HCT116 (cell line): ENCODE data around the gene PAQR7. TPM values are rescaled to one million over a fixed set of nuclear protein-coding genes. Genes with fewer than 3 reads are reported as not detected.

Experiments used
- ATAC-seq: fragments of 200-7000 bp; cut with Tn5 transposase; 2 replicates; pipeline ENCODE4 v1.9.1; 2020; ENCODE audit warnings: mild to moderate bottlenecking, moderate library complexity
- BruUV-seq: library from RNA; stranded (reverse); fragments of 400-500 nt; replicated peaks from 2 replicates; lab custom pipeline; 2021; lab: Mats Ljungman, UMichigan
- CTCF ChIA-PET: fragments of 300-600 bp; sonication (Branson Sonifier 250); formaldehyde crosslinking; loops from one replicate; lab custom pipeline; 2021; ENCODE audit warnings: antibody characterized with exemption; lab: Charles Lee
- POLR2A ChIA-PET: fragments of 300-600, 350-600 bp; sonication (Branson Sonifier 250); formaldehyde crosslinking; loops from one replicate; lab custom pipeline; 2021; ENCODE audit warnings: antibody characterized with exemption; lab: Charles Lee
- RAD21 ChIA-PET, 2 experiments: fragments of 300-600 bp; sonication (Branson Sonifier 250); formaldehyde crosslinking; loops; one replicate each; lab custom pipeline; 2023; ENCODE audit warnings: low total read pairs in 2 of 2; ENCODE audit not compliant: uncharacterized antibody in 2 of 2, unreplicated experiment in 2 of 2, low non-redundant PET in 1 of 2; lab: Charles Lee
- DNase-seq: peaks from one replicate; pipeline ENCODE4 v3.0.0-alpha.2; 2010; ENCODE audit warnings: low read depth, low spot score
- H2AFZ ChIP-seq: fragments of 200-600 bp; shearing (Covaris generic), sonication (generic); 2 replicates; pipeline ENCODE4 v1.6.1; 2017; ENCODE audit warnings: low read depth, mixed run types, mixed read lengths, antibody characterized with exemption, low read length; ENCODE audit not compliant: poor library complexity, severe bottlenecking
- H3K27ac ChIP-seq: 2 replicates; pipeline ENCODE4 v1.5.1; 2012; ENCODE audit warnings: low read depth, low read length
- H3K27me3 ChIP-seq: fragments of 200-600 bp; sonication (generic); 2 replicates; pipeline ENCODE4 v1.6.1; 2016; ENCODE audit warnings: mixed run types, low read length, mixed read lengths; ENCODE audit not compliant: insufficient read depth
- H3K36me3 ChIP-seq, 2 experiments: fragments of 200-500 bp in 1 of 2; fragments of 200-600 bp in 1 of 2; sonication (Bioruptor generic) in 1 of 2; sonication (generic) in 1 of 2; 2 replicates each; pipeline versions ENCODE4 v1.5.1 to v1.6.1; 2014 to 2016; ENCODE audit warnings: low read length in 2 of 2, inconsistent platforms in 1 of 2, mixed read lengths in 1 of 2, mixed run types in 1 of 2; ENCODE audit not compliant: insufficient read depth in 2 of 2, control insufficient read depth in 1 of 2
- H3K4me1 ChIP-seq, 2 experiments: fragments of 200-600 bp in 1 of 2; sonication (generic) in 1 of 2; 2 replicates each; pipeline versions ENCODE4 v1.5.1 to v1.6.1; 2012 to 2017; ENCODE audit warnings: low read length in 2 of 2, inconsistent platforms in 1 of 2, mild to moderate bottlenecking in 1 of 2, mixed read lengths in 1 of 2, mixed run types in 1 of 2, moderate library complexity in 1 of 2; ENCODE audit not compliant: insufficient read depth in 2 of 2, control insufficient read depth in 1 of 2
- H3K4me2 ChIP-seq: fragments of 200-600 bp; sonication (generic); 2 replicates; pipeline ENCODE4 v1.6.1; 2017; ENCODE audit warnings: mixed run types, low read length, mixed read lengths
- H3K4me3 ChIP-seq, 2 experiments: fragments of 200-600 bp in 1 of 2; sonication (generic) in 1 of 2; replicated peaks in 1 of 2; 2 replicates each; pipeline ENCODE4 v1.5.1; 2011 to 2016; ENCODE audit warnings: low read length in 2 of 2, control low read depth in 1 of 2, low read depth in 1 of 2, mild to moderate bottlenecking in 1 of 2, mixed read lengths in 1 of 2, mixed run types in 1 of 2
- H3K79me2 ChIP-seq: fragments of 200-600 bp; sonication (generic); 2 replicates; pipeline ENCODE4 v1.6.1; 2017; ENCODE audit warnings: mild to moderate bottlenecking, mixed run types, low read length, moderate library complexity, mixed read lengths; ENCODE audit not compliant: insufficient read depth
- H3K9ac ChIP-seq: fragments of 200-600 bp; sonication (generic); 2 replicates; pipeline ENCODE4 v1.6.1; 2016; ENCODE audit warnings: low read length, mixed read lengths
- H3K9me2 ChIP-seq: fragments of 200-600 bp; sonication (generic), shearing (Covaris generic); 2 replicates; pipeline ENCODE4 v1.6.1; 2017; ENCODE audit warnings: mixed run types, mild to moderate bottlenecking, moderate library complexity; ENCODE audit not compliant: insufficient read depth
- H3K9me3 ChIP-seq, 2 experiments: fragments of 200-500 bp in 1 of 2; fragments of 200-600 bp in 1 of 2; sonication (Bioruptor generic) in 1 of 2; sonication (generic) in 1 of 2; 2 replicates each; pipeline ENCODE4 v1.6.1; 2014 to 2017; ENCODE audit warnings: low read length in 2 of 2, mixed read lengths in 2 of 2, inconsistent platforms in 1 of 2, low read depth in 1 of 2, mild to moderate bottlenecking in 1 of 2, mixed run types in 1 of 2, moderate library complexity in 1 of 2; ENCODE audit not compliant: control insufficient read depth in 1 of 2, insufficient read depth in 1 of 2
- H4K20me1 ChIP-seq: fragments of 200-600 bp; sonication (generic), shearing (Covaris generic); 2 replicates; pipeline ENCODE4 v1.6.1; 2017; ENCODE audit warnings: mixed run types, mild to moderate bottlenecking, moderate library complexity; ENCODE audit not compliant: insufficient read depth
- ATF3 ChIP-seq: IDR thresholded peaks from 2 replicates; pipeline ENCODE4 v1.6.1; 2012
- CEBPB ChIP-seq: IDR thresholded peaks from 2 replicates; pipeline ENCODE4 v1.6.1; 2012; ENCODE audit warnings: low read depth
- CTCF ChIP-seq, 3 experiments: fragments of 200-600 bp in 1 of 3; sonication (generic) in 1 of 3; IDR thresholded peaks in 2 of 3; conservative IDR thresholded peaks in 1 of 3; 2 replicates each; pipeline ENCODE4 v1.5.1; 2012 to 2017; ENCODE audit warnings: low read depth in 2 of 3, low read length in 2 of 3, antibody characterized with exemption in 1 of 3, borderline replicate concordance in 1 of 3, control low read depth in 1 of 3, mild to moderate bottlenecking in 1 of 3, mixed read lengths in 1 of 3, mixed run types in 1 of 3, moderate library complexity in 1 of 3; ENCODE audit not compliant: insufficient read depth in 1 of 3
- EZH2 ChIP-seq: fragments of 200-600 bp; sonication (generic); IDR thresholded peaks from 2 replicates; pipeline ENCODE4 v1.6.1; 2017; ENCODE audit warnings: antibody characterized with exemption, mixed run types
- FOSL1 ChIP-seq: IDR thresholded peaks from 2 replicates; pipeline ENCODE4 v1.6.1; 2012; ENCODE audit warnings: low read depth
- JUND ChIP-seq: IDR thresholded peaks from 2 replicates; pipeline ENCODE4 v1.6.1; 2012
- RAD21 ChIP-seq: IDR thresholded peaks from 2 replicates; pipeline ENCODE4 v1.6.1; 2012; ENCODE audit warnings: low read depth, mild to moderate bottlenecking
- SRF ChIP-seq: IDR thresholded peaks from 2 replicates; pipeline ENCODE4 v1.6.1; 2012; ENCODE audit warnings: low read depth
- YY1 ChIP-seq: IDR thresholded peaks from 2 replicates; pipeline ENCODE4 v1.6.1; 2011; ENCODE audit warnings: low read length, low read depth, moderate library complexity, mild to moderate bottlenecking; ENCODE audit not compliant: insufficient replicate concordance; ENCODE audit errors: extremely low read depth
- ZBTB33 ChIP-seq: IDR thresholded peaks from 2 replicates; pipeline ENCODE4 v1.6.1; 2011; ENCODE audit warnings: mild to moderate bottlenecking, low read length, moderate library complexity; ENCODE audit not compliant: insufficient replicate concordance; ENCODE audit errors: extremely low read depth
- ZFX ChIP-seq: fragments of 450-650 bp; IDR thresholded peaks from 2 replicates; pipeline ENCODE4 v1.6.1; 2017
- ZNF274 ChIP-seq: fragments of 200-500 bp; sonication (Bioruptor generic); IDR thresholded peaks from 2 replicates; pipeline ENCODE4 v1.6.1; 2014; ENCODE audit warnings: mild to moderate bottlenecking, low read depth, low read length, inconsistent platforms
- intact Hi-C: fragments of 100-400 bp; cut with micrococcal nuclease; formaldehyde crosslinking; loops from 2 replicates; pipeline ENCODE4 v1.10.0; 2022
- total RNA-seq: library from RNA; stranded (reverse); gene quantifications from one replicate; pipeline ENCODE4 v1.2.1, GENCODE V29; 2021; ENCODE audit not compliant: unreplicated experiment

Gene PAQR7
- total RNA-seq, 1 experiment from 2014 or later = 13.1 TPM

DNA sequence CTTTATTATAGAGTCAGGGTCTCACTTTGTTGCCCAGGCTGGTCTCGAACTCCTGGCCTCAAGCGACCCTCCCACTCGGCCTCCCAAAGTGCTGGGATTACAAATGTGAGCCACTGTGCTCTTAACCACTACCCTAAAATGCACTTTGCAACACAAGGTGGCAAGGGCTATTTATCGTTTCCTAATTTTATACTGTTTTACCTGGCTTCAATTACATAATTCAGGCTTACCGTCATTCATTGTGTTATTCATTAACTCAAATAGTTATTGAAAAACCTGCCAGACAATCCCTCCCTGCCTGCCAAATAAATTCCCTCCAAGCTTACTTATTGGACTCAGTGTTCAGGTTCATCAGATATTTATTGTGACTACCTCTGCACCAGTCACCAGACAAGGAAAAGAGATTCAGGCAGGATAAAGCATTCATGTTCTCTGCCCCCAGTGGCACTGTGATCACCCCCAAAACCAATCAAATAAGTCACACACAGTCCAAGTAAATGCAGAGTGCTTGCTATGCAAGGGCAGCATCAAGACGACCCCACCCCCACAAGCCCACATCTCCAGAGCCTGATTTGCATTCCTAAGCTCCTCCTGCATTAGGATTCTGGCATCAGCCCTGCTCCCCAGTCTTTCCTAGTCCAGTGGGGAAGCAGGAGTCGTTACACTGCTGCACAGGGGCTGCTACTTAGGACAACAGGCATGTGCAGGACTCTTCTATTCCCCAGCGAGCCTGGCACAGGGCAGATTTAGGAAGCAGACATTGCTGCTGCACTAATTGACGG, 8.1 kb downstream of the PAQR7 start:
- no peak overlapping the region for H3K4me3 ChIP-seq
- H3K27ac ChIP-seq = no peak overlapping the region
- H3K27me3 ChIP-seq = no peaks in the 10 kb centered on the region
- ChIA-PET CTCF (no interaction called here), POLR2A (no interaction called here), RAD21 (no interaction called here)
- H3K4me2 ChIP-seq = no peak overlapping the region
- no peaks in the 10 kb centered on the region for H4K20me1 ChIP-seq
- no TSS peak for BruUV-seq
- H3K9me3 ChIP-seq = no peaks in the 10 kb centered on the region
- H2AFZ ChIP-seq = no peak overlapping the region
- 0 out of 4 replicates have a peak, but pooled peaks cover 0 to 5% of the 10 kb centered on the region in 2 experiments for H3K36me3 ChIP-seq
- H3K9me2 ChIP-seq = no peaks in the 10 kb centered on the region
- no peak overlapping the region for H3K9ac ChIP-seq
- H3K79me2 ChIP-seq = no peaks in the 10 kb centered on the region
- H3K4me1 ChIP-seq = peaks cover 20 to 32% of the 10 kb centered on the region in 2 experiments
- DNase-seq (no peak), ATAC-seq (no peak)
- intact Hi-C loops = no loop called here
- TF ChIP-seq ZNF274 (no peak), CTCF (IDR thresholded peaks at IDR 0.05 in 2 of 3, conservative IDR thresholded peaks at IDR 0.05 in 1 of 3; ENCODE audit: borderline replicate concordance in 1 of 3, insufficient read depth in 1 of 3, low read depth in 2 of 3, low read length in 2 of 3) (no peak), ATF3 (no peak), ZBTB33 (no peak), FOSL1 (no peak), CEBPB (no peak), EZH2 (no peak), ZFX (no peak), SRF (no peak), JUND (no peak), YY1 (no peak), RAD21 (no peak)
